Measurements from ENCODE around the gene DOCK10.

DNA sequence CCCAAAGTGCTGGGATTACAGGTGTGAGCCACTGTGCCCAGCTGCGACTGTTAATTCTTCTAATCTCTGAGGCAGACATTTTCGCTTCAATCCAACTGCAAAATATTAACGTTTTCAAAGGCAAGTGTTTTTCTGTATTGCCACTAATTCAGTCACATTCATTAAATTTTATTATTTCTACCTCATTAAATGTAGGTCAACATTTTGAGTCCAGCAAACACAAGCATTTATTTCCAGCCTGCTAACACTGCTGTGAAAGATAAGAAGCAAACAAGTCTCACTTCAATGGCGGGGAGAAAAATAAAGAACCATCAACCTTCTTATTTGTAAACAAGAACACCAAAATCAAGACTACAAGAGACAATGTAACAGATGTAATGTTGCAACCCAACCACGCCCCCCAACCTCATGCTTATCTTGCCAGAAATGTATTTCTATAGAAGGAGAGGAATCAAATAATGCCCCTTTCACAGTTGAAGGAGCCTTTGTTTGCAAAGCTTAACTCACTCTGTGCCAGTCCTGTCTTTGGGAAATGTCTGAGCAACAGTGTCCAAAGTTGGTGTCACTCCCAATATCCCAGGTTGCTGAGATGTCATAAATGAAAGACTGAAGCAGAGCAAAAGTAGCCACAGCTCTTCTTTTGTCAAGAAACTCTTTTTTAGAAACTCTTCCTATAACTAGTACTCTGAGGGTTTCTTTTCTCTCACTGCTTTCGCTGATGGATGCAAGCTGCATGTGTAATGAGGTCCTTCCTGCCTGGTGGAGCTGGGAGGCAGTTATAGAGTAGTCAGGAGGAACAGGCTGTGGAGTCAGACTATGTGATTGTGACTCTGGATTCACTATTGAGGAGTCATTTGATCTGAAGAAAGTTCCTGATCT is 8.6 kb downstream of the DOCK10 start:
- TF ChIP-seq, protein P1, sequence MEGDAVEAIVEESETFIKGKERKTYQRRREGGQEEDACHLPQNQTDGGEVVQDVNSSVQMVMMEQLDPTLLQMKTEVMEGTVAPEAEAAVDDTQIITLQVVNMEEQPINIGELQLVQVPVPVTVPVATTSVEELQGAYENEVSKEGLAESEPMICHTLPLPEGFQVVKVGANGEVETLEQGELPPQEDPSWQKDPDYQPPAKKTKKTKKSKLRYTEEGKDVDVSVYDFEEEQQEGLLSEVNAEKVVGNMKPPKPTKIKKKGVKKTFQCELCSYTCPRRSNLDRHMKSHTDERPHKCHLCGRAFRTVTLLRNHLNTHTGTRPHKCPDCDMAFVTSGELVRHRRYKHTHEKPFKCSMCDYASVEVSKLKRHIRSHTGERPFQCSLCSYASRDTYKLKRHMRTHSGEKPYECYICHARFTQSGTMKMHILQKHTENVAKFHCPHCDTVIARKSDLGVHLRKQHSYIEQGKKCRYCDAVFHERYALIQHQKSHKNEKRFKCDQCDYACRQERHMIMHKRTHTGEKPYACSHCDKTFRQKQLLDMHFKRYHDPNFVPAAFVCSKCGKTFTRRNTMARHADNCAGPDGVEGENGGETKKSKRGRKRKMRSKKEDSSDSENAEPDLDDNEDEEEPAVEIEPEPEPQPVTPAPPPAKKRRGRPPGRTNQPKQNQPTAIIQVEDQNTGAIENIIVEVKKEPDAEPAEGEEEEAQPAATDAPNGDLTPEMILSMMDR (IDR thresholded peaks at IDR 0.05): no peak
- TF ChIP-seq POLR2A (IDR thresholded peaks at IDR 0.05): no peak
